Measurements from ENCODE around the gene HPCA.

HPCA gene

GRCh38 chr1:32871364-32872191 lies 14.7 kb upstream of the HPCA start:
- no peak for DNase-seq

GRCh38 chr1:32872192-32872460 lies 14.2 kb upstream of the HPCA start:
- no peak for DNase-seq

- DNase-seq, result no peak
These were observed 12.8 kb upstream of the HPCA start for GRCh38 chr1:32873484-32873883.

- no peak for DNase-seq
These were observed 11.2 kb upstream of the HPCA start for GRCh38 chr1:32874860-32875752.

- DNase-seq, result peak; percentile 42
These were observed 9.7 kb upstream of the HPCA start for GRCh38 chr1:32876341-32877210.

- no peak for DNase-seq
These were observed 8.8 kb upstream of the HPCA start for GRCh38 chr1:32877211-32878110.

- no peak for DNase-seq
These were observed 8.1 kb upstream of the HPCA start for GRCh38 chr1:32878183-32878582.

- DNase-seq, result no peak
These were observed 7.7 kb upstream of the HPCA start for GRCh38 chr1:32878637-32879041.

- DNase-seq, result no peak
These were observed 5.0 kb upstream of the HPCA start for GRCh38 chr1:32881291-32881690.

- DNase-seq, result no peak
These were observed 4.1 kb upstream of the HPCA start for GRCh38 chr1:32881871-32882850.

- DNase-seq, result no peak
These were observed 2.8 kb upstream of the HPCA start for GRCh38 chr1:32883338-32884031.

- no peak for DNase-seq
These were observed 2.3 kb upstream of the HPCA start for GRCh38 chr1:32884032-32884372.

GRCh38 chr1:32884726-32885125 lies 1.6 kb upstream of the HPCA start:
- DNase-seq, result no peak

- DNase-seq, result no peak
These were observed 651 bp upstream of the HPCA start for GRCh38 chr1:32885676-32886003.

GRCh38 chr1:32886828-32887414 lies 630 bp downstream of the HPCA start:
- no peak for DNase-seq

- DNase-seq, result no peak
These were observed 1.3 kb downstream of the HPCA start for GRCh38 chr1:32887623-32888022.

- no peak for DNase-seq
These were observed 1.8 kb downstream of the HPCA start for GRCh38 chr1:32888134-32888533.

GRCh38 chr1:32888677-32889420 lies 2.6 kb downstream of the HPCA start:
- no peak for DNase-seq

GRCh38 chr1:32889731-32890278 lies 3.5 kb downstream of the HPCA start:
- DNase-seq, result no peak
